NB4 (cell line): ENCODE measurements around the gene ROR2.

ENCODE experiments used
- DNase-seq: peaks from one replicate; pipeline ENCODE4 v3.0.0; 2010; ENCODE audit warnings: low read depth
- H3K4me3 ChIP-seq: one replicate; pipeline ENCODE4 v1.5.1; 2011; ENCODE audit warnings: mild to moderate bottlenecking, low read depth, low read length, moderate library complexity
- CTCF ChIP-seq: IDR thresholded peaks from one replicate; pipeline ENCODE4 v1.5.1; 2012; ENCODE audit warnings: low read depth, low read length
- MYC ChIP-seq: IDR thresholded peaks from 2 replicates; pipeline ENCODE4 v1.6.1; 2011; ENCODE audit warnings: low read depth, low read length
- POLR2A ChIP-seq: IDR thresholded peaks from 2 replicates; pipeline ENCODE4 v1.6.1; 2011; ENCODE audit warnings: mild to moderate bottlenecking; ENCODE audit not compliant: insufficient read length; ENCODE audit errors: extremely low read depth
- TF ChIP-seq, protein P1 (sequence below): IDR thresholded peaks from 2 replicates; pipeline ENCODE4 v1.6.1; 2011; ENCODE audit warnings: low read depth, low read length

Gene ROR2

GRCh38 chr9:91883503-91883902 lies 66.5 kb downstream of the ROR2 start:
- TF ChIP-seq POLR2A, result no peak
- TF ChIP-seq MYC, result no peak
- TF ChIP-seq, protein P1, sequence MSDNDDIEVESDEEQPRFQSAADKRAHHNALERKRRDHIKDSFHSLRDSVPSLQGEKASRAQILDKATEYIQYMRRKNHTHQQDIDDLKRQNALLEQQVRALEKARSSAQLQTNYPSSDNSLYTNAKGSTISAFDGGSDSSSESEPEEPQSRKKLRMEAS, result no peak
- no peak for TF ChIP-seq CTCF
- DNase-seq, result no peak
- no peak overlapping the region for H3K4me3 ChIP-seq

GRCh38 chr9:91882627-91883026 lies 67.4 kb downstream of the ROR2 start:
- no peak for DNase-seq
- TF ChIP-seq POLR2A (no peak), CTCF (no peak), MYC (no peak)
- TF ChIP-seq, protein P1, result no peak
- no peak overlapping the region for H3K4me3 ChIP-seq

DNA sequence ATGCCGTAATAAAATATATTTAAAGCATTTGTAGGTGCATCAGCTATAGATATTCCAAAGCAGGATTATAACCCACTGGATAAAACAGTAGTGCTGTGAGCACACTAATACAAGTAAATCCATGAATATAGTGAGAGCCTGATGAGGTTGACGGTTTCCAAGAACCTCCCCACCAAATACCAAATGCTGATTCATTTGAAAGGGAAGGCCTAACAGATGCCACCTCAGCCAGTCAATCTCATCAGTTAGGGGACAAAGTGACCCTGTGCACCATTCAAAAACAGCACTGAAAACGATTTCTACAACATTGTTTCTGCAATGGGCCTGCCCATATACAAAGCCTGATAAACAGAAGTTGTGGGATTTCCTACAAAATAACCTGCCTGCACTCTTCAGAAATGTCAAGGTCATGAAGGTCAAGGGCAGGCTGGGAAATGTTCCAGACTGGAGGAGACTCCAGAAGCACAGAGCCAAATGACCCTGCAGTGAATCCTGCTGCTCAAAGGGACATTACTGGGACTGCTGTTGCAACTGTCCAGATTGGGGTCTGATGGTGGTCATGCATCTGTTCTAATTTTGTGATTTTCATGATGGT lies 69.6 kb downstream of the ROR2 start:
- DNase-seq, result no peak
- no peak overlapping the region for H3K4me3 ChIP-seq
- no peak for TF ChIP-seq POLR2A
- TF ChIP-seq, protein P1, result no peak

- TF ChIP-seq, protein P1, result no peak
- no peak overlapping the region for H3K4me3 ChIP-seq
- DNase-seq, result no peak
These were observed 70.8 kb downstream of the ROR2 start for GRCh38 chr9:91879231-91879630.

GRCh38 chr9:91873637-91874051 lies 76.4 kb downstream of the ROR2 start:
- TF ChIP-seq CTCF (no peak), POLR2A (no peak), MYC (no peak)
- TF ChIP-seq, protein P1, result no peak
- DNase-seq, result no peak
- H3K4me3 ChIP-seq, result no peak overlapping the region

GRCh38 chr9:91868732-91869391 lies 81.2 kb downstream of the ROR2 start:
- TF ChIP-seq, protein P1, result no peak
- no peak for TF ChIP-seq MYC
- no peak for TF ChIP-seq CTCF
- TF ChIP-seq POLR2A, result no peak
- no peak for DNase-seq
- no peak overlapping the region for H3K4me3 ChIP-seq
